Activated CD4-positive, alpha-beta T cell treated with anti-CD3 and anti-CD28 coated beads, Interleukin-2, amount 50 U/mL, for 16 hours (primary cell): ENCODE results near the gene RARS1.

ENCODE experiments used
- DNase-seq: peaks from one replicate; pipeline ENCODE4 v3.0.0-alpha.2; 2020

The RARS1 gene

DNA sequence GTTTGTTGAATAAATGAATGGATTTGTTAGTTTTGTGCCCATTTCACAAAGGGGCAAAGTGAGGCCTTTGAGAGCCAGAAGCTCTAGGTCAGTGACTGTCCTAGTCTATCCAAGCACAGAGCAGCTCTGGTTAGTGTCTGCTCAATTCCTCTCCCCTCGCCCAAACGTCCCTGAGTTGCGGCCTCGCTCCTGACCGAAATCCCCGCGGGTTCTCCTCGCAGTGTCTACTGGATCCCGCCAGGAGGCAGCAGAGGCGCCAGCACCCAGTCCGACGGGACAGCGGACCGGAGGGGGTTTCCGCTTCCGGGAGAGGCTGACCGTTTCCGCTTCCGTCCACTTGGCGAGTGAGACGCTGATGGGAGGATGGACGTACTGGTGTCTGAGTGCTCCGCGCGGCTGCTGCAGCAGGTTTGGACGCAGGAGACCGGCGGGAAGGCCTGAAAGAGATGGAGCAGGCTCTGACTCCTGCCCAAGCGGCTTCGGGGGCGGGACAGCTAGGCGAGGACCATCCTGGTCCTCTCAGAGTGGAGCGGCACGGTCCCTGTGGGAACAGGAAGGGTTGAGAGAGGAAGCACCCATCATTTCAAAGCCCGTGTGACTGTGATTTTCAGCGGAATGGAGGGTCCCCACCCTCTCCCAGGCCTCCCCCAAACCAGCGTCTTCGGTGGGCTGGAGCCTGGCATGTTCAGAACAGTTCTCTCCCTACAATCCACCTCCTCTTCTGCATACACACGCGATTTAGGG lies at the start of gene RARS1:
Gene RARS1, plus strand, starts transcription at position 336 of the 744 bp plus-strand sequence. Its CDS starts 28 bp downstream, at position 364.
- DNase-seq = peak; percentile 95

- DNase-seq = no peak
Observed at GRCh38 chr5:168438349-168438748, 47.9 kb upstream of the RARS1 start.

GRCh38 chr5:168443533-168443932 lies 42.7 kb upstream of the RARS1 start:
- DNase-seq = no peak

- DNase-seq = no peak
Observed at GRCh38 chr5:168443950-168444700, 42.1 kb upstream of the RARS1 start.

DNA sequence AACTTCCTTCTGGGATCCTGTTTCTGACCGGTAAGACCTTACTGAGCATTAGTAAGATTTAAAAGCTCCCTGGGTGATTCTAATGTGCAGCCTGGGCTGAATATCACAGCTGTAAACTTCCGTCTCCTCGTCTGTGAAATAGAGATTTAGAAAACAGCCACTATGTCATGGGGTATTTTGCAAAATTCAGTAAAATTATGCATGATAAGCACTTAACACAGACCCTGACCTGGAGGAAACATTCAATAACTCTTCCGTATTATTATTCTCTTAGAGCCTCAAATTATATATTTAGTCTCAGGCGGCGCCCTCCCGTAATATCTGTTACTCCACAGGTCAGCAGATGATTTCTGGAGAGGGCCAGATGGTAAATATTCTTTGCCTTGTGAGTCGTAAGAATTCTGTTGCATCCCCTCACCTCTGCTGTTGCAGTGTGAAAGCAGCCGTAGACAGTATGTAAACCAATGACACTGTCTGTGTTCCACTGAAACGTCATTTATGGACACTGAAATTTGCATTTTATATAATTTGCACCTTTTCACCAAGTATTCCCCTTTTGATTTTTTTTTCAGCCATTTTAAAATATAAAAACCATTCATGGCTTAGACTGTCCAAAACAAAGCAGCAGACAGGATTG lies 39.2 kb upstream of the RARS1 start:
- DNase-seq = no peak

DNA sequence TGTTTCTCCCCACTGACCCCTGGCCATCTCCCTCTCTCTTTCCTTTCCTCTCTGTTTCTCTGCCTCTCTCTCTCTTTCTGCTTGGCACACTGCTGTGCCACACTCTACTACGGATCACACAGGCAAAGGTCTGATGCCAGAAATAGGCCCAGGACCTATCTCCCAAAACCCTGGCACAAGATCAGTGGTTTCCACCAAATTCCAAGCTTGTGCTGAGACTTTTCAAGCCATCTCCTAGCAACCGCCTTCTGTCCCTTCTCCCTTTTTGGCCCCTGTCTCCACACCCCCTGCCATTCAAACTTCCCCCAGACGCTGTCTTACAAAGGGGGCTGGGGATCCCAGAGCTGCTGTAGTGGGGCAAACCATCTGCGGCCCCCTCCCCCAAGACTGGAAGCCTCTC lies 38.5 kb upstream of the RARS1 start:
- DNase-seq = no peak

- DNase-seq = no peak
Observed at GRCh38 chr5:168449166-168449565, 37.1 kb upstream of the RARS1 start.

GRCh38 chr5:168451565-168451964 lies 34.7 kb upstream of the RARS1 start:
- DNase-seq = no peak

GRCh38 chr5:168455201-168455600 lies 31.1 kb upstream of the RARS1 start:
- DNase-seq = no peak

DNA sequence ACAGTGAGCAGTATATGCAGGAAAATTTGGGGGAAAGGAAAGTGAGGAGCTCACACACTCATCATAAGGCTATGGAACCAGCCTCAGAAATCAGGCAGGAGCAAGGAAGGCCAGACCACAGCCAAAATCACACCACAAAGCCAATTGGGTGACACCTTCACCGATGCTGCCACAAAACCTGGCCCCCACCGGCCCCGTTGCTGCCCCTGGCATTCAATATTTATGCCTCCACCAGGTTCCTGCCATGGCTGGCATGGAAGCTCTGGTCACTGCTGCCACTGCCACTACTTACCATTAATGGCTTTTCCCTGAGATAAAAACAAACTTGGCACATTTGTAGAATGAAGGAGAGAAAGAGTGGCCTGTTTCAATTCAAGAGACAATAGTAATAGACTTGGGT lies 28.7 kb upstream of the RARS1 start:
- no peak for DNase-seq

GRCh38 chr5:168460606-168461005 lies 25.7 kb upstream of the RARS1 start:
- no peak for DNase-seq

DNA sequence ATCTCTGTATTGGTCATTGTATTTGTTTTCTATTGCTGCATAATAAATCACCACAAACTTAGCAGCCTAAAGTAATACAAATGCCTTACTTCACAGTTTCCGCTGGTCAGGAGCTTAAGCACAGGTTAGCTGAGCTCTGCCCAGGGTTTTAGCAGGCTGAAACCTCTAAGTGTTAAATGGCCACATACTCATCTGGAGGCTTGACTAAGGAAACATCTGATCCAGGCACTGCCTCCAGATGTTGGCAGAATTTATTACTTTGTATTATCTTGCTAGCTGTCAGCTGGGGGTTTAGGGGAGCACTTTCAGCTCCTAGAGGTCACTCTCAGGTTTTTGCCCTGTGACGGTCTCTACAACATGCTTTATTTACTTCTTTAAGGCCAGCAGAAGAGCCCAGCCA lies 23.2 kb upstream of the RARS1 start:
- no peak for DNase-seq

GRCh38 chr5:168464214-168464613 lies 22.1 kb upstream of the RARS1 start:
- no peak for DNase-seq

- no peak for DNase-seq
Observed at GRCh38 chr5:168464641-168465040, 21.6 kb upstream of the RARS1 start.

DNA sequence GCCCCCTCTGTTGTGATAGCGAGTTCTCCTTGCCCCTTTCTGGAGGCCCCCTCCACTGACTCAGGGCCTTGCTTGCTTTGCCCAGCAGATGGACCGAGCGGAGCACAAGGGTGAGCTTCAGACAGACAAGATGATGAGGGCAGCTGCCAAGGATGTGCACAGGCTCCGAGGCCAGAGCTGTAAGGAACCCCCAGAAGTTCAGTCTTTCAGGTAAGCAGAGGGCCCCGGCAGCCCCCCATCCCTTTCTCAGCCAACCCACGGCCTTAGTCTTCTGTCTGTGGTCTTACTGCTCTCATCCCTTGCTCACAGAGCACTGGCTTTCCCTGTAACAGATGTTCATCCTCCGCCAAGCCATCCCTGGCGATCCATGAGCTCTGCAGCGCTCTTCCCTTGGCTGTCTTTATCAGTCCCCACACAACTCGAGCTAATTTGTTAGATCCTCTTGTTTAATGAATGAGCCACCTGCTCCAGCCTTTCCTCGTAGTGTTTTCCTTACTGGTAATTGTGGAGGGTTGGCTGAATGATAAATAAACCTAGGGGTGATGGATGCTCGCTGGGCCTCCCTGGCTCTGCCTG lies 18.4 kb upstream of the RARS1 start:
- DNase-seq = no peak

- no peak for DNase-seq
Observed at GRCh38 chr5:168468836-168469235, 17.4 kb upstream of the RARS1 start.

DNA sequence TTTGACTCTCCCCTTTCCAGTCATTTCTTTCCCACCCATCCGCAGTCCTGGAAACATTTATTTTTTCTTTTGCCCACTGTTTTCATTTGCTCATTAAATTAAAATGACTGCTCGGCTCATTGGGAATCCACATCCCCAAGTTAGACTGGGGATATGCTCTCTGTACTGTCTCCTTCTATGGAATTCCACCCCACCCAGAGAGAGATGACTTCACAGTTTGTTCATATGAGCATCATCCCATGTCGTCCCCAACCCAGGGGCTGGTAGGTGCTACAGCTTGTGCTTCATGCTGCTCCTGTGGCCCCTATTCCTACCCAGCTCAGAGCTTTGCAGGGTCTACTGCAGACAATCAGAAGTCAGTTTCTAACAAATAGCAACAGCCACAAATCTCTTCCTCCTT lies 16.5 kb upstream of the RARS1 start:
- no peak for DNase-seq

DNA sequence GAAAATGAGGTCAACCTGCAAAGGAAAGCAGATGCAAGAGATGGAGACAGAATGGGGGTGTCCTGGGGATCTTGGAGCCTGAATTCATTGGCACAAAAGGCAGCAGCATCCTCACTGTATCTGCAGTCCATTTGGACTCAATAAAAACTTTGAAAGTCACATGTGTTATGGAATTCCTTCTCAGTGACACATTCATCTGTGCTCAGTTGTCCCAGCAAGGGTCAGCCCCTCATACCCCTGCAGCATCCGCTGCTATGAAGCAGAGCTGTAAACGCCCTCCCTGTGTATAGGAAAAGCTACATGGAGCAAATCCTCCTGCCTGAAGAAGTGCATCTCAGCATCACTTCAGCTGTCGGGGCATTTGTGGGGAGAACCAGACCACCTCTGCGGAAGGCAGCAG lies 14.5 kb upstream of the RARS1 start:
- DNase-seq = no peak

GRCh38 chr5:168472329-168472728 lies 13.9 kb upstream of the RARS1 start:
- no peak for DNase-seq

- no peak for DNase-seq
Observed at GRCh38 chr5:168474319-168474718, 12.0 kb upstream of the RARS1 start.

DNA sequence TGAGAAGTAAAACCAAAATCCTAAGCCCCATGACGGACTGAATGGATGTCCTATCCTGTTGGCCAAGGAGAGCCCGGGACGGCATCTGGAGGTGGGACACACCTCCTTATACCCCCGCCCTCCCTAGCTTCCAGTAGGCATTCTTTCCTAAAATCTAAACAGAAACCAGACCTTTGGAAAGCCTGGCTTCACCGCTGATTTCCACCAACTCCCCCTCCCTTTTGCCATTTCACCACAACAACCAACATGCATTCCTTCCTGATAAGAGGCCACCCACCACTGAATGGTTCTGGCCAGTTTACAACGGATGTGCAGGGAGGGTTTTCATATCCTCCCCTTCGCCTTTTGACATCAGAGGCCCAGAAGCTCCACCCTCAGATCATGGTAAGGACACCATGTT lies 9.2 kb upstream of the RARS1 start:
- DNase-seq = no peak

- DNase-seq = no peak
Observed at GRCh38 chr5:168479166-168479565, 7.1 kb upstream of the RARS1 start.

- no peak for DNase-seq
Observed at GRCh38 chr5:168480601-168481000, 5.7 kb upstream of the RARS1 start.

DNA sequence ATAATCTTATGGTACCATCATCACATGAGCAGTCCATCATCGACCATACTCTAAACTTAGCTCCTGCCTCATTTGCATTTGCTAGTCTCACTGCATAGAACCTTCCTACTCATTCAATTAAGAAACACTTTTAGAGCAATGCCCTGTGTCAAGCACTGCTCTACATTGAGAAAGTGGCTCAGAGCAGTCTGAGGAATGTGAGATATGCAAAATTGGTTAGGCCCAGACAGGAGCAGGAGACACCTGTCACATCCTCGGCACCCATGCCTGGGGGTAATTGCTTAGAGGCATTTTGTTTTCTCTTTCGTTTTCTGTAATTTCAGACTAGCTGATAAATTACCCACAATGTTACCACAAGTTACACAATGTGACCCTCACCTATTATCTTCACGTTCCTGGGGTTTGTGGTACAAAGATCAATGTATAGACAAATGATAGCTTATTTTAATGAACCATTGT lies 4.9 kb upstream of the RARS1 start:
- peak; percentile 20 for DNase-seq
